ENCODE results near the gene KCNK13.
A peak's percentile ranks its signal among the peaks of the same experiment; 100 is the strongest.
"Not testable (repeated sequence)": the region's sequence is repeated elsewhere in the genome, so short reads cannot be mapped to it uniquely, and the experiment has no call there.

The KCNK13 gene

DNA sequence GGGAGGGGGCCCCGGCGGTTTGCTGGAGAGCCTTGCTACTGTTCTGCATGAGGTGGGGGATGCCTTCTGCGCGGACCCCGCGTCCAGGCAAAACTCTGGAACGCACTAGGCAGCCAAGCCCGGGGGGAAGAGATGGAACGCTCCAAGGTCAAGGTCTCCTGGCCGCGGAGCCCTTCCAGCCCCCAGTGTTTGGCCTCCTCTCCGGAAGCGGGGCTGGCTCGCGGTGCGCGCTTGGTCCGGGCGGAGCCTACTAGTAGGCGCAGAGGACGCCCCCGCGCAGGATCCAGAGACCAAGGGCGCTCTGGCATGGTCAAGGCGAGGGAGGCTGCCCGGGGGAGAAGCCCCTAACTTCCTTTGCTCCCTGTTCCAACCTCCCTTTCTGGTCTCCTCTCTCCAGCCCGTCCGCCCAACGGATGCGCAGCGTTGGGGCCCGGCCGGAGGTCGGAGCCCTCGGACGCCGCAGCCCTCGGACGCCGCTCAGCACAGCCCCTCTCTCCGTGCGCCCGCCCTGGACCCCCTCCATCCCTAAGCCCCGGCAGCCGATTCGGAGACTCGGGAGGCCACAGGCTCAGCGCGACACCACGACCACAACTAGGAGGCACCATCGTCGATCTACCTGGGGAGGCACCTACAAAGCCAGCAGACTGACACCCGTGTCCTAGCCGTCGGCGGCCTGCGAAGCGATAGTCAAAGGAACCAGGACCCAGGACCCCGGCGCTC, 669 bp upstream of the KCNK13 start:
- DNase-seq (ENCODE audit: low read depth), result no peak

DNA sequence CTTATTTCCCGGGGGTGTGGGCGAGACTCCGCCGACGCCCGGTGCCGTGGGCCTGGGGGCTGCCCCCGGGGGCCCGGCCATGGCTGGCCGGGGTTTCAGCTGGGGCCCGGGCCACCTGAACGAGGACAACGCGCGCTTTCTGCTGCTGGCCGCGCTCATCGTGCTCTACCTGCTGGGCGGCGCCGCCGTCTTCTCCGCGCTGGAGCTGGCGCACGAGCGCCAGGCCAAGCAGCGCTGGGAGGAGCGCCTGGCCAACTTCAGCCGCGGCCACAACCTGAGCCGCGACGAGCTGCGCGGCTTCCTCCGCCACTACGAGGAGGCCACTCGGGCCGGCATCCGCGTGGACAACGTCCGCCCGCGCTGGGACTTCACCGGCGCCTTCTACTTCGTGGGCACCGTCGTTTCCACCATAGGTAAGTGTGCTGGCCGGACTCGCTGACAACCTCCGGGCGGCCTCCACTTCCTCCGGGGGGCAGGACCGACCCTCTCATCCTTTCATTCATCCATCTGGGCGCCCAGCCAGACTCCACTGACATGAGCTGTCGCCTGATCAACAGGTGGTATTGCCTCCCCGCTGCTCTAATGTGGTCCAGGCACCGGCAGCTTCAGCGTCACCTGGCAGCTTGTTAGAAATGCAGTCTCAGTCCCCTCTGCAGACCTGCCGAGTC, 467 bp downstream of the KCNK13 start:
- no peak for DNase-seq (ENCODE audit: low read depth)

GRCh38 chr14:90062822-90063539, 1.2 kb downstream of the KCNK13 start:
- DNase-seq (ENCODE audit: low read depth), result no peak

DNA sequence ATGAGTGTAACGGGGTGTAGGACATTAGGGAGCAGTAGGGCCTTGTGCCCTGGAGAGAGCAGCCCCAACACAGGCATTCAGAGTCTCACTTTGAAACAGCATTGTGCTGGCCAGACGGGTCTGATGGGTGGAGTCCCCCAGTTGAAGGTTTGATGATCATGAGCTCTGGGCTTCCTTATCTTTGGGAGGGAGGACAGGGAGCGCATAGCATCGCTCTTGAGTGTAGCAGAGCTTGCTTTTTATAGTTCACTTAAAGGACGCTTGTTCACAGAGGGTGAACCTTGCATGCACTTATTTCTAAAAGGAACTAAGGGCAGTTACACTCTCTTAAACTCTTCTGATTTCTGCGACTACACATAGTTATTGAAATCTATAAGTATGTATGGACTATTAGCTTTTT, 10.6 kb downstream of the KCNK13 start:
- DNase-seq (ENCODE audit: low read depth), result no peak

DNA sequence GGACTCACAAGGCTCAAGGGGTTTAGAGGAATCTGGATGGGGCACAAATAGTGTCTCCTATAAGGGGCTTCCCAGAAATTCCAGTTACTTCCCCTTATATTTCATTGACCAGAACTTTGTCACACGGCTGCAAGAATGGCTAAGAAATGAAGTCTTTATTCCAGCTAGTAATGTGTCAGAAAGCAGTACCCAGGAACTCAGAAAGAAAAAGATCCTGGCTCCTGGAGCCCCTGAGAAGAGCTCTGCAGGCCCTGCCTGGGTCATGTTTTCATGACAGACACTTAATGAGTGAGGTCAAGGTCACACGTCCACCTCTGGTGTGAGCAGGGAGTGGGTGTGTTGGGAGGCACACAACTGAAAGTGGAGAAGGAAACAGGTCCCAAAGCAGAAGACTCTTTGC, 17.8 kb downstream of the KCNK13 start:
- DNase-seq (ENCODE audit: low read depth), result no peak

GRCh38 chr14:90087433-90087832, 25.6 kb downstream of the KCNK13 start:
- DNase-seq (ENCODE audit: low read depth), result no peak

DNA sequence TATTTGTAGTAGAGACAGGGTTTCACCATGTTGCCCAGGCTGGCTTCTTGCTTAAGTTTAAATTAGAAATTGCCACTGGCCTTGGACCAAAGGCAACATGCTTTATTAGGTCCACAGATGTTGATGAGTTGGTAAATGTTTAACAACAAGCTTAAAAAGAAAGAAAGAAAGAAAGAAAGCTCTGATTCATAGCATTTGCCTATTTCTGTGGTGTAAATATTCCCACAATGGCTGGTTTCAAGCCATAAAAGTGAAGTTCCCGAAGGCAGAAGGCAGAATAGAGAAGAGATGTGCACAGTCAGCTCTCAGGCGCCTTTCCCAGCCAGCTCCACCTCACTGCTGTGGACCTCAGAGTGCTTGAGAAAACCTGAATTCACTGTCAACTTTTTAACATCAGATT, 26.4 kb downstream of the KCNK13 start:
- DNase-seq (ENCODE audit: low read depth), result no peak

DNA sequence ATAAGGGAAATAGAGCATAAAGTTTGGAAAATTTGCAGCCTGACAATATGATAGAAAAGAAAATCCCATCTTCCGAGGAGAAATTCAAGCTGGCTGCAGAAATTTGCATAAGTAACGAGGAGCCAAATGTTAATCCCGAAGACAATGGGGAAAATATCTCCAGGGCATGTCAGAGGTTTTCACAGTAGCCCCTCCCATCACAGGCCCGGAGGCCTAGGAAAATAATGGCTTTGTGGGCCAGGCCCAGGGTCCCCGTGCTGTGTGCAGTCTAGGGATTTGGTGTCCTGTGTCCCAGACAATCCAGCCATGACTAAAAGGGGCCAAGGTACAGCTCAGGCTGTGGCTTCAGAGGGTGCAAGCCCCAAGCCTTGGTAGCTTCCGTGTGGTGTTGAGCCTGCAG, 27.7 kb downstream of the KCNK13 start:
- not testable (repeated sequence) for DNase-seq (ENCODE audit: low read depth)

DNA sequence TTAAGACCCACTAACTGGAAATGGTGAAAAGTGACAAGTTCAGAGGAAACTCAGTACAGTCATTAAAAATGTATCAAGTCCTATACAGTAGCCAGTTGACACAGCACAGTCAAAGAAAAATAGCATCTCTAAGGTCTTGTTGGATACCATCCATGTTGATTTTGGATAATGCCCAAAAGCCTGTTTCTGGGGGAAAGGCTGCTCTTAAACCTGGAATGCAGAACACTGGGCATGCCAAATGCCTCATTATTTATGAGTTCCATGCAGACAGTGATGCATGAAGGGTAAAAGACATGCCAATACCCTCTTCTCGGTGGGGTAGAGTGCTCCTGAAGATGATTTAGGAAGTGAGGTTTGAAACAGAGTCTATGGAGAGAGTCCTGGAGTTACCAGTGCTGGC, 29.6 kb downstream of the KCNK13 start:
- peak; percentile 34 for DNase-seq (ENCODE audit: low read depth)

- DNase-seq (ENCODE audit: low read depth), result peak; percentile 30
Measured at GRCh38 chr14:90093942-90094595, 32.3 kb downstream of the KCNK13 start.

GRCh38 chr14:90095096-90095495, 33.3 kb downstream of the KCNK13 start:
- DNase-seq (ENCODE audit: low read depth), result no peak

DNA sequence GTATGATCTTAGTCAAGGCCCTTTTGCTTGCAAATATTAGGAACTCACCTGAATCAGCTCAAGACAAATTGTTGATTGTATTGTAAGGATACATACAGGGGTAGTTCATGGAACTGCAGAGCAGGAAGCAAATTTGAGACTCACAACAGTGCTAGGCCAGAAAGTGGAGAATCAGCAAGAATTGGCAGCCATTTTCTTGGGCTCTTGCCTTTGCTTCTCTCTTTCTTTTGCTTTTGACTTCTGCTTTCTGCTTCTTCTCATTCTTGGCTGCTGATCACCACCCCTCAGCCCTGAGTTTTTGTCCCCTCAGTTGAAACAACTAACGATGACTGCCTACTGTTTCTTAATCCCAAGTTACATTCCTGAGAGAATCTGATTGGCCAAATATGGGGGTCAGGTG, 34.8 kb downstream of the KCNK13 start:
- no peak for DNase-seq (ENCODE audit: low read depth)

DNA sequence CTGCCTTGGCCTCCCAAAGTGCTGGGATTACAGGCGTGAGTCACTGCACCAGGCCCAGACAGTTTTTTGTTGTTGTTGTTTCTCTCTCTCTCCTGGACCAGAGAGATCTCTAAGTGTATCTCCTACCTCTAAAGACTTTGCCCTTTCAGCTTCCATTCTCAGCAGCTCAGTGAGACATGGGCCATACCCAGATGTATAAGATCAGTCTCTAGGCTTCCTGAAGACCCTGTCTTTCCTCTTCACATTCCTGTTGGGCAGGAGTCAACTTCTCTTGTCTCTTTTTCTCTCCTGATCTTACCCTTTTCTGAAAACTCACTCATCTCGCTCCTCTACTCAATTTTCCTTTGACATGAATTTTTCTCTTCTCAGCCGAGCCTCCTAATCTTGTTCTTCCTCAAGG, 42.0 kb downstream of the KCNK13 start:
- DNase-seq (ENCODE audit: low read depth), result no peak

DNA sequence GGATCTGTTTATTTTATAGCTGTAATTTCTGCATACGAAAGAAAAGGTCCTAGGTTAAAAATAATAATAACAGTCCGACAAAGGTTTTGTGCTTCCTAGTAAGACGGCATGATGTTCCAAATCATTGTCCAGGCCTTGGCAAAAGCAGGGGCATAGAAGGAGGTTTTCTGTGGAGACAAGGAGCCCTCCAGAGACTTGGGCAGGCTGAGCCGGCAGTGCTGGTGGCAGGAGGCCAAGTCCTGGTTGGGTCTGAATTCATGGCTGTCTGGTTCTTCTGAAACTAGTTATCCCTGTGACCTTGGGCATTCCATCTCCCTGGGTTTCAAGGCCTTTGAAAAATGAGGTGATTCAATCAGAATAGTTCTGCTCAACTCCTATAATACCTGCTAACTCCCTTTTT, 44.0 kb downstream of the KCNK13 start:
- no peak for DNase-seq (ENCODE audit: low read depth)

DNA sequence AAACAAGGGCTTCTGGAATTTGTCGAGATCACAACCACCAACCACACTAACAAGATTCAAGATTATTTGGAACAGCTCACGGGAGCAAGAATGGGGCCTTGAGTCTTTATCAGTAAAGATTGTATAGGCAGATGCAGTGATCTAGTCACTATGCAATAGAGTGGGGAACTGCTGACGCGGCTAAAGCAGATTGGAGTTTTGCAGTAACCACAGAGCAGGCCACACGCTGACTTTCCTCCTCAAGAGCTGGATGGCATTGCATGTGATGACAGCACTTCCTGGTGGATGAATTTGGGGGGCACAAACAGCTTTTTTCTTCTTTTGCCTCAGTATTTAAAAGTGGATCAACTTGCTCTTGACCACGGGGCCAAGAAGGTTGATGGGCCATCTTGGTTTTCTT, 46.0 kb downstream of the KCNK13 start:
- no peak for DNase-seq (ENCODE audit: low read depth)

- DNase-seq (ENCODE audit: low read depth), result no peak
Measured at GRCh38 chr14:90109858-90110257, 48.1 kb downstream of the KCNK13 start.

DNA sequence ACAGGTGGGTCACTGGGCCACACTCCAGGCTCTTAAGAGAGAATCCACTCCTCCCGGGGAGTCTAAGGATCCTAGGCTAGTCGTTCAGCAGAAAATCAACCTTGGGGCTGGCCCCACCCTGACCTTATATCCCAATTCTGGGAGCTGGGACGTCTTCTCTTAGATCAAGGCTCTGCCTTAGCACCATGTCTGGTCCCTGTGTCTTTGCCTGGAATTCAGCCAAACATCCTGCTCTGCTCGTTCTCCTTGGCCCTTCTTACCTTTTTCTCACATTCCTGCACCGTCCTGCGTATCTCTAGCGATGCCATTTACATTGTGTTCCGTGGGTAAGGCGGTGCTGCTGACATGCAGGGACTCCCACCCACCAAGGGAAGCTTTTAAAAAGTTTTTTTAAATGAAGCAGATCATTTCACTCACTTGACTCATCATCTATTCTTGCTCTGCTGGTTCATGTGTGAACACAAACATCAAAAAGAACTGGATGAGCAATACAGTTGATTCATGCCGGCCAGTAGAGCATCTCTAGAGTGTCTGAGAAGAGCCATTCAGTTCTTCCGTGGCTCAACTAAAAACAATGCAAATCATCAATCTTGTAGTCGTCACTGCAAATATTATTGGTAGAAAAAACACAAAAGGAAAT, 50.2 kb downstream of the KCNK13 start:
- DNase-seq (ENCODE audit: low read depth), result peak; percentile 34

GRCh38 chr14:90114554-90114953, 52.8 kb downstream of the KCNK13 start:
- DNase-seq (ENCODE audit: low read depth), result no peak

DNA sequence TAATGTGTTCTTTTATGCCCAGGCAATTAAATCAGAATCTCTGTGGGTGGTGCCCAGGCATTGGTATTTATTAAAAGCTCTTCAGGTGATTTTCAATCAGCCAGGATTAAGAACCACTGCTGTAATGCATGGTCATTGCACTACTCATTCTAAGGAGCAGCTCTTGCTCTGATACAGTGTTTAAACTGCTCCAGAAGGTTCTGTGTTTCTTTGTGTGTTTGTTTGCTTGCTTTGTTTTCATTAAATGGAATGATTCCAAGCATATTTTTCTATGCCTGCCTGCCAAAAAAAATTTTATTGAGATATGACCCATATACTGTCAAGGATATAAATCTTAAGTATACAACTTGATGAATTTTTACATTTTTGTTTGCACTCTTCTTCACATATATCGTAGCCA, 54.0 kb downstream of the KCNK13 start:
- DNase-seq (ENCODE audit: low read depth), result no peak

DNA sequence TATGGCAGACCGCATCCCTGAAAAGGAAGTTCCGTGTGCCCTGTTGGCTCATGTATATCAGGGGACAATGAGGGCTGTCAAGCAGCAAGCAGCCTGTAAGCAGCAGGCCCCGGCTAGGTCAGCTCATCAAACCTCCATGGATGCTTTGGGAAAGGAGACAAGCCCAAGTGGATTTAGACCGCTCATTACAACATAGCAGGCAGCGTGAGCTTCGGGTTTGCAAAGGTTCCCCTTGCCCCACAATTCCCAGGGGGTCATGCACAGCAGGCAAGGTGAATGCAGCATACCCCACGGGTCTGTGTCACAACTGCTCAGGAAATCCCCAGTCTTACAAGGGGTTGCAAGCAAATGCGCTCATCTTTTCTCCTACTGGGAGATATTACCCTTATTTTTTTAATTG, 54.6 kb downstream of the KCNK13 start:
- no peak for DNase-seq (ENCODE audit: low read depth)

- no peak for DNase-seq (ENCODE audit: low read depth)
Measured at GRCh38 chr14:90118027-90118426, 56.2 kb downstream of the KCNK13 start.

GRCh38 chr14:90126260-90126659, 64.5 kb downstream of the KCNK13 start:
- DNase-seq (ENCODE audit: low read depth), result no peak

Data from non-pigmented ciliary epithelial cell (primary cell).